ENCODE results near the gene RPL3.

The RPL3 gene

GRCh38 chr22:39293766-39294368, 25.6 kb downstream of the RPL3 start:
- no peak for TF ChIP-seq POLR2AphosphoS5 (IDR thresholded peaks at IDR 0.05; ENCODE audit: low read depth, low read length)

DNA sequence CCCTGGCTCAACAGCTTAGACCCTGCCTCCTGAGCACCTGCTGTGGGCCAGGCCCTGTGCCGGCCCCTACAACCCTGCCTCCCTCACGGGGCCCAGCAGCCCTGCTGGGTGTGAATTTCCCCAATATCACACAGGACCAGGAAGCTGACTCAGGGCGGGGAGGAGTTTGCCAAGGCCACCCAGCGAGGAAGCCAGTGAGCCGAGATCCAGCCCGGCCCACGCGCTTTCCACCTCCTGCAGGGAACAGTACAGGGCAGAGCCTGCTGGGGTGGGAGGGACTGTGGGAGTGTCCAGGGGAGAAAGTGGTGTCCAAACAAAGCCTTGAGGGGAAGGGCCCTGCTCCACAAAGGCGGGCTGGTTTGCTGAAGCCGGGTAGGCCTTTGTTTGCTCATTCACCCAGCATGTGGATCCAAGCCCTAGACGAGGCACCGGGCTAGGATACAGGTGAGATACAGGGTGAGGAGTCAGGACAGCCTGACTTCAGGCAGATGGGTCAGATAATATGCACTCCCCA, 26.8 kb downstream of the RPL3 start:
- no peak for TF ChIP-seq TAF1 (IDR thresholded peaks at IDR 0.05; ENCODE audit: borderline replicate concordance, insufficient read depth, low read length)
- TF ChIP-seq FOXP2 (optimal IDR thresholded peaks at IDR 0.05; ENCODE audit: borderline replicate concordance, extremely low read depth, extremely low read length, insufficient read depth) = peak; percentile 29

- TF ChIP-seq FOXP2 (optimal IDR thresholded peaks at IDR 0.05; ENCODE audit: borderline replicate concordance, extremely low read depth, extremely low read length, insufficient read depth) = no peak
- no peak for TF ChIP-seq TAF1 (IDR thresholded peaks at IDR 0.05; ENCODE audit: borderline replicate concordance, insufficient read depth, low read length)
- no peak for TF ChIP-seq SIN3A (IDR thresholded peaks at IDR 0.05; ENCODE audit: borderline replicate concordance, insufficient read depth, low read length)
- no peak for TF ChIP-seq REST (IDR thresholded peaks at IDR 0.05; ENCODE audit: insufficient read depth in 1 of 2, low read depth in 2 of 2, low read length in 2 of 2)
- no peak for TF ChIP-seq POLR2AphosphoS5 (IDR thresholded peaks at IDR 0.05; ENCODE audit: low read depth, low read length)
Measured at GRCh38 chr22:39292031-39292462, 27.4 kb downstream of the RPL3 start.

DNA sequence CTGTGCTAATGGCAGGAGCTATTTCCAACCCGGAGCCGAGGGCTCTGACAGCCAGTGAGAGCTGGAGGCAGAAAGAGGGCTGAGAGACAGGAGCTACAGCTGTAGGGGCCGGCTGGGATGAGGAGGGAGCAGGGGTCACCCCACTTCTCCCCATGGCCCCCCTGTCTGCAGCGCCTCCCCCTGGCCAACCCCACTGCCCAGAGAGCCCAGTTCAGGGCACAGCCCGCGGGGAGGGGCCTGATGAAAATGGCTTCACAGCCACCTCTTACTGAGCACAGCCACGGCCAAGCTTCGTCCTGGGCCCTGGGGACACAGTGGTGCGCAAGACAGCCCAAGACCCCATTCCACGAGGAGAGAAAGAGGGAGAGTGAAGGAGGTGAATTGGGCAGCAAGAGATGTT, 27.9 kb downstream of the RPL3 start:
- no peak for TF ChIP-seq TAF1 (IDR thresholded peaks at IDR 0.05; ENCODE audit: borderline replicate concordance, insufficient read depth, low read length)
- TF ChIP-seq REST (IDR thresholded peaks at IDR 0.05; ENCODE audit: insufficient read depth in 1 of 2, low read depth in 2 of 2, low read length in 2 of 2) = no peak
- no peak for TF ChIP-seq SIN3A (IDR thresholded peaks at IDR 0.05; ENCODE audit: borderline replicate concordance, insufficient read depth, low read length)
- TF ChIP-seq FOXP2 (optimal IDR thresholded peaks at IDR 0.05; ENCODE audit: borderline replicate concordance, extremely low read depth, extremely low read length, insufficient read depth) = no peak
- TF ChIP-seq POLR2AphosphoS5 (IDR thresholded peaks at IDR 0.05; ENCODE audit: low read depth, low read length) = no peak

- no peak for TF ChIP-seq SIN3A (IDR thresholded peaks at IDR 0.05; ENCODE audit: borderline replicate concordance, insufficient read depth, low read length)
- TF ChIP-seq POLR2AphosphoS5 (IDR thresholded peaks at IDR 0.05; ENCODE audit: low read depth, low read length) = no peak
- TF ChIP-seq FOXP2 (optimal IDR thresholded peaks at IDR 0.05; ENCODE audit: borderline replicate concordance, extremely low read depth, extremely low read length, insufficient read depth) = no peak
- TF ChIP-seq TAF1 (IDR thresholded peaks at IDR 0.05; ENCODE audit: borderline replicate concordance, insufficient read depth, low read length) = no peak
- no peak for TF ChIP-seq REST (IDR thresholded peaks at IDR 0.05; ENCODE audit: insufficient read depth in 1 of 2, low read depth in 2 of 2, low read length in 2 of 2)
Measured at GRCh38 chr22:39290724-39291161, 28.7 kb downstream of the RPL3 start.

DNA sequence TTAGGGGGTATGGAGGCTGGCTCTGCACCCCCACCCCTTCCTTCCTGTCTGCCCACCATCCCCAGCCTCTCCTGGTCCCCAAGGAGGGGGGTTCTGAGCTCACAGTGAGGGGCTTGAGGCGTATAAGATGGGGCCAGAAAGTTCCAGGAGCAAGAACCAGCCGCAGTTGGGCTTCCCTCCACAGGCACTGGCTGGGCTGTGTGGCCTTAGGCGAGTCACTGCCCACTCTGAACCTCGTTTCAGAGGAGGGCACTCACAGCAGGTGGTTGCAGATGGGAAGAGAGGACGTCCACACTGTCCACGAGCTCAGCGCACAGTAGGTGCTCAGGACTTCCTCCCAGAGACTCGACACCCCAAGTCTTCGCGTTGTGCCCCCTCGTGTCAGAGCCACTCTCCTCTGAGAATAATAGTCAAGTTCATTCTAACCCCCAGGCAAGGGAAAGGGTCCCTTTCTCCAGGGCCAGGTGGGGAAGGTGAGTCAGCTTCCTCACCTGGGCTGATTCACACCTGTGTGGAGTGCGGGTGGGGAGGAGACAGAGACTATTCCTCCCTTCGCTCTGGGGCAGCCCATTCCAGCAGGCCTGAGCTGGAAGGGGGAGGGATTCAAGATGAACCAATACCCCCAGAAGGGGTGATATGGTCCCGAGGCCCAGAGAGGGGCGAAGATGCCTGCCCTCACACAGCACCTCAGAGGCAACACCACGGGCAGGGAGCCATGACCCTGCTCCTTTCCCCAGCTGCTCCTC, 29.3 kb downstream of the RPL3 start:
- TF ChIP-seq SIN3A (IDR thresholded peaks at IDR 0.05; ENCODE audit: borderline replicate concordance, insufficient read depth, low read length) = no peak
- TF ChIP-seq REST (IDR thresholded peaks at IDR 0.05; ENCODE audit: insufficient read depth in 1 of 2, low read depth in 2 of 2, low read length in 2 of 2) = no peak
- TF ChIP-seq FOXP2 (optimal IDR thresholded peaks at IDR 0.05; ENCODE audit: borderline replicate concordance, extremely low read depth, extremely low read length, insufficient read depth) = no peak
- TF ChIP-seq TAF1 (IDR thresholded peaks at IDR 0.05; ENCODE audit: borderline replicate concordance, insufficient read depth, low read length) = no peak
- TF ChIP-seq POLR2AphosphoS5 (IDR thresholded peaks at IDR 0.05; ENCODE audit: low read depth, low read length) = no peak
